Fibroblast of lung (primary cell): Measurements from ENCODE around the gene GNG12.

ENCODE experiments used
- CTCF ChIP-seq, 2 donors: IDR thresholded peaks in 1 of 2; conservative IDR thresholded peaks in 1 of 2; 1 replicate in 1 of 2; 2 replicates in 1 of 2; pipeline ENCODE4 v1.5.1; 2011 to 2012; ENCODE audit warnings: low read length in 2 of 2, control low read depth in 1 of 2, inconsistent platforms in 1 of 2, low read depth in 1 of 2, mild to moderate bottlenecking in 1 of 2
- EZH2 ChIP-seq: IDR thresholded peaks from 2 replicates; pipeline ENCODE4 v1.5.1; 2012; ENCODE audit warnings: low read length, control low read depth, mild to moderate bottlenecking; ENCODE audit errors: missing control alignments

GRCh38 chr1:67771749-67772148 is 61.5 kb downstream of the GNG12 start:
- TF ChIP-seq CTCF (conservative IDR thresholded peaks at IDR 0.05 in 1 of 2, IDR thresholded peaks at IDR 0.05 in 1 of 2; ENCODE audit: low read depth in 1 of 2, low read length in 2 of 2) (no peak), EZH2 (no peak)
